NCI-H69 (cell line): ENCODE results near the gene CDH4.
A peak's percentile ranks its signal among the peaks of the same experiment; 100 is the strongest.
"Not testable (repeated sequence)": the region's sequence is repeated elsewhere in the genome, so short reads cannot be mapped to it uniquely, and the experiment has no call there.

ENCODE experiments used
- DNase-seq: peaks from one replicate; lab custom pipeline; 2025; lab: John Stamatoyannopoulos, UW

The CDH4 gene

DNA sequence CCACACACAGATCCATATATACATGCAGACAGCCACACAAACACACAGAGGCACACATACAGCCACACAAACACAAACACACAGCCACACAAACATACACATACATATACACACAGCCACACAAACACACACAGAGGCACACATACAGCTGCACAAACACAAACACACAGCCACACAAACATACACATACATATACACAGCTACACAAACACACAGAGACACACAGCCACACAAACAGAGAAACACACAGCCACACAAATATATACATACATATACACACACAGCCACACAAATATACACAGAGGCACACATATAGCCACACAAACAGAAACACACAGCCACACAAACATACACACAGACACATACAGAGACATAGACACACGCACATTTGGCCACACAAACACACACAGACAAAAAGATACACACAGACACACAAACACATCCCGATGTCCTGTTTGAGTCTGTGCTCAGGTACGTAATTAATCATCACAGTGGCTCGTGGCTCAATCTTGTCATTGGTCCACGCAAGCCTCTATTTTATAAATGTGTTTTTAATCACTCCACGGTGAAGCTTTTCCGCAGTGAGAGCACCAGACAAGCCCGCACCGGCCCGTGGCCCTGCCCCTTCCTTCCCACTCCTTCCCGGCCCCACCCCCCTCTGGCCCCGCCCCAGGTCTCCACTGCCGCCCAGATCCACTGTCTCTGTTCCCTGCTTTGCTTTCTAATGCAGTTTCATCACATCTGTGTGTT is 135.3 kb downstream of the CDH4 start:
- no peak for DNase-seq

DNA sequence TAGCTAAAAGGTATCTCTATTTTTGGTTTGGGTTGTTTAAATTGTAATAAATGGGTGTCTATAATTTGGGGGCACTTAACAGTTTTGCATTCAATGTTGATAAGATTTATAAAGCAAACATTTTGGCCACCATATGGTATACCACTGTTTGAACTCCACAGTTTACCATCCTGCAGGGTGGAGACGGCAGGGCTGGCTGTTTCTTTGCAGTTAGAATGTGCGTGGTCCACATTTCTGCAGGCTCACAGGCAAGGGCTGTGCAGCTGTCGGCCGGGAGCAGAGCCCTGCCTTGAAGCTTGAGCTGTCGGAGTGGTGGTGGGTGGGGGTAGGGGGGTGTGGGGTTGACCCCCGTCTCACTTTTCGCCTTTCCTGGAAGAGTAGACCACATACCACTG is 135.9 kb downstream of the CDH4 start:
- DNase-seq = peak; percentile 0

DNA sequence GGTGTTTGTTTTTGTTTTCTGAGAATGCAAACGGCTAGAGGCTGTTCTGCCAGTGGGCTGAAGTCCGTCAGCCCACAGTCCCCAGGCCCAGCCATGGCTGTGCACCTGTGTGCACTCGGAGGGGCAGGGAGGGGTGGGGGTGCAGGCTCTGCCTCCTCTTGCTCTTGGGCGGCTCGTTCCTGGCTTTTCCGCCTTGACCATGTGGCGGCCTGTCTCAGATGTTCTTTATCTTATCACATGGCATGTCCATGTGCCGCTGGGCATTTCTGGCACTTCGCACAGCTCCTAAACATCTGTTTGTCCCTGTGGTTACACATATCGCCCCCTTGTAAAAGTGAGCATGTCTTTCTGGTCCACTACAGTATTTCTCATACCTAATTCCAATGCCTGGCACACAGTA is 137.0 kb downstream of the CDH4 start:
- DNase-seq = no peak

DNA sequence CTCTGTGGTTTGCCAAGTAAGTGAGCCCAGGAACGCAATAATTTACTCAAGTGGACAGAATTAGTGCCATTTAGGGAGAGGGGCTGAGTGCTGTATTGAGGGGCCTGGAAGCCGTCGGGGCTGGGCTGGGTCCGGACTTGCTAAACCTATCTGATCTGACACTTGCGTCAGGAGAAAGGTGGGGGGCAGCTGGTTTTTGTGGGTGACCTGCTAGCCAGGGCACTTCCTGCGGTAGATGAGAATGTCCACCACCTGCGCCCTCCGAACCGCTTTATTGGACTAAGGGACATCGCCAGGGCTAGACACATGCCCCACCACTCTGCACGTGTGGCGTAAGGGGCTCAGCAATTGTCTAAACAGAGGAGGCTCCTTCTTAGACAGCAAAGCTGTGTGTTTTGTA is 139.1 kb downstream of the CDH4 start:
- no peak for DNase-seq

DNA sequence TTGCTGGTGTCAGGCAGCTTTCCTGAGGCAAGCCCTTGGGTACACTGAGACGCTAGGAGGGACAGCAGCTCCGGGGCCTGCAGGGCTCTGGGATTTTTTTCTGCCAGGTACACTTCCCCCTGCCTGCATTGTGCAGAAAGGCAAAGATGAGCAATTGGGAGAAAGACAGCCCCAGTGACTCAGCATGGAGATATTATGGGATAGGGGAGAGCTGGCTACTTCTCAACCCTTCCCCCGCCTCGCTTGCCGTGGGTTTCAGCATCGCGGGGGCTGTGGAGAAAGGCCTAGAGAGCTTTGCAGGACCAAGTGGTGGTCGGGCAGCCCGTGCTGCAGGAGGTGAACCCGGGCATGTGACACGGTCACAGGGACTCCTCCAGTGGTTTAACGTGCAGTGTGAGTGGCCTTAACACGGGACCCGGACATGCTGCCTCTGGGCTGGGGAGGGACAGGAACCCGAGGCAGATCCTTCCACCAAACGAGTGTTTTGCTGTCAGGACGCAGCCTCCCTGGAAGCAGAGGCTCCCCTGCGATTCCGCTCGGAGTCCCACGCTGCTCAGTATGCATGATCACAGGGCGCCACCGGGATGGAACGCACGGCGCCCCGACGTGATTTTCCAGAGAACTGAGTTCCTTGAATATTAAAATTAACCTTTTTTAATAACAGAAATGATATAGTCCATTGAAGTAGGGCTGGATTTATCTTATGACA is 139.9 kb downstream of the CDH4 start:
- no peak for DNase-seq

DNA sequence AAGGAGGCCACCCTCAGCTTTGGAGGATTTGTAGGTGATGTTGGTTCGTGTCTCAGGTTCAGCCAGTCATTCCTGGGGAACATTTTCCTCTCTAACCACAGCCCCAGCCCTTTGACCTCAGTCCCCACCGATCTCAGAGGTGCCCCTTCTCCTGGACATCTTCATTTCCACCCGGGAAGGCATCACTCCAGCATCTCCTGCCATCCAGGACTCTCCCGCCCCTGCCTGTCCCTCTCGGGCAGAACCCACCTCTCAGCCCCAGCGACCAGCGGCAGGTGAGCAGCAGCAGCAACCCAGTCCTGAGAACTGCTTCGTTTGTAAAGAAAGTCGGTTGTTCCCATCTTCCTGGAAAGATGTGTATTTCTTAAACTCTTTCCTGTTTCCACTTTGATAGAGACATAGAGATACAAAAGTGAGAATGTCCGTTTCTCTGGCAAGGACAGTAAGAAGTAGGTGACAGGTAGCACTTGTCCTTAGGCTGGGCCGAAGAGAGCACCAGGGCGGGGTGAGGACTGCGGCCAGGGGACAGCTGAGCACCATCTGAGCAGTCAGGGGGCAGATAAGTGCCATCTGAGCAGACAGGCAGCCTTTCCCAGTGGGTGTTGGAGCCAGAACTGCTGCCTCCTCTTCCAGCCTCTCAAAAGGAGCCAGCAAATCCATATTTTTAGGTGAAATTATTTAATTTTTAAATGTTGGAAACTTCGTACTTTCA is 142.2 kb downstream of the CDH4 start:
- DNase-seq = no peak

DNA sequence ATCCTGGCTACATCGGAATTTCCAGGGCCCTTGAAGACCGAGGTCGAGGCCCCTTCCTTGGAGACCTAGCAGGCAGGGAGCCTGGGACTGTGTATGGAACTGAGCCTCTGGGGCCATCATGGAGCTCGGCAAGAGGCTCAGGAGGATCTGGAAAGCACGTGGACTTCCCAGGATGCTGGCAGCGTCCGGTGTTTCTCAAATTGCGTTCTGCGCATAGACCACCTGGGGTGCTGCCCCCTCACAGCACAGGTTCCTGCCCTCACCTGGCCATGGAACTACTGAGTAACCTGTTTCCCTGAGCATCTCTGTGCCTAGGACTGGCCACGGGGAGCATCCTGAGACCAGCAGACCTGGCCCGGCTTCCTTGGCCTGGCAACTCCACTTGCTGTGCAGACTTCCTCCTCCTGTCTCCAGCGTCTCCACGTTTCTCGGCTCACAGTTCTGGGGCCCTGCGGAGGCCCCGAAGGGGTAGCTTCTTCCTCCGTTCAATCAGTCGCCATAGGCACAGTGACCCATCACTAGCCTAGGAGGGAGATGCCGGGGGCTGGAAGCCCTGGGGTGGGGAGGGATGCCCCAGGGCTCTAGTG is 144.3 kb downstream of the CDH4 start:
- no peak for DNase-seq

DNA sequence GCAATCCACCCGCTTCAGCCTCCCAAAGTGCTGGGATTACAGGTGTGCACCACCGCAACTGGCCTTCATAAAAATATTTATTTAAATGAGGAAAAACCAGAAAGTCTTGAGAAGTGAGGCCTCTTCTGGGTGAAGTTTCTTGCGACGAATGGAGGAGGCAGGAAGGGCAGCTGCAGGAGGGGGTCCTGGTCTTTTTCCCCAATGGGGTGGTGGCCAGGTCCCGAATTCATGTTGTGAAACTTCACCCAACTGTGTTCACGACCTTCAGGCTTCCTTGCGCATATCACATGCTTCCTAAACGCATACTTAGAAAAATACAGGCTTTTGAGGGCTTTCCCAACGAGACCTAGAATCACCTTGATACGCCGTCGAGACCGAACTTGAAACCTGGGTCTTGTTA is 145.1 kb downstream of the CDH4 start:
- DNase-seq = no peak

DNA sequence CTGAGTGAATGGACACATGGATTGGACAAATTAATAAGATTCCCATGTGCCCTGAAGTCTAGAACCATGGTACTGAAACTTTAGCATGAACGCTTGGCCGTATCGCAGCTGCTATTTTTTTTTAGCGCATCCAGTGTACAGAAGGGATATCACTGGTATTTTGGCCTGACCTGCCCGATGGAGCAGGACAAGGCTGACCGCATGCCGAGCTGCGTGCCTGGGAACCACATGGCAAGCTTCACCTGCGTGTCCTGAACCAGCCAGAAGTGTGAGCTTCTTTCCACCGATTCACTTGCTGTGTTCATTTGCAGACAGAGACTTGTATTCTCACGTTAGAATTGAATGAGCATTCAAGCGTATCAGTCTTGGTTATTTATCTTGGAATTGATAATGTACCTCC is 145.7 kb downstream of the CDH4 start:
- no peak for DNase-seq

DNA sequence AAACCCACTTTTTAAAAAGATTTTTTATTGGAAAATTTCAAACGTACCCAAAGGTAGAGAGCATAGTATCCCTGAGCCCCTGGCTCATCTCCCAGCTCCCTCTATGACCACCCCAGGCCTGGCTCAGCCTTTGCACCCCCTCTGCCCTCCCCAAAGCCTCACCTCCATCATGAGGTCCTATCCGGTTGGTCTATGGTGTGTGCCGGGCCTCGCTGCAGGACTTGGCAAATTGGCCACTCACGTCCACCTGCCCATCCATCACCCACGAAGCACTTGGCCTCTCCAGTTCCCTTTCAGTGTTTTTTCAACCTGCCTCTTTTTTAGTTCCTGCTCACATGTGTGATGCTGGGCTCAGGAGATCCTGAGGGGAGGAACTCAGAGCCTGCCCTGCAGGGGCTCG is 147.4 kb downstream of the CDH4 start:
- DNase-seq = no peak

DNA sequence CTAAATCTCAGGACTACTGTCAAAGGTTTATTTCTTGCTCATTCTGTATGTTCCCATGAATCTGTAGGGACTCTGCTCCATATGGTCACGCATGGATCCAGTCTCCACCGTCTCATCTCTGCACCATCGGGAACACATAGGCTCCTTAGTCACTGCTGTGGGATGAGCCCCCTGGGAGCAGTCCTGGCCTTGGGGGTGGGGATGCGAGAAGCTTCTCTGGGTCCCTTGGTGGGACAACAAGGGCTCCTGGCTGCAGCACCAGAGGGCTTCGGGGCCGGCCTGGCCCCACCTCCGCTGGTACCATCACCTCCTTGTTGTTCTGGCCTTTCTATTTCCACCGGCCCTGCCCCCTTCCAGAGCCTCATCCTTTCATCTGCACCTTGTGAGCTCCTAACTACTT is 148.4 kb downstream of the CDH4 start:
- DNase-seq = no peak

DNA sequence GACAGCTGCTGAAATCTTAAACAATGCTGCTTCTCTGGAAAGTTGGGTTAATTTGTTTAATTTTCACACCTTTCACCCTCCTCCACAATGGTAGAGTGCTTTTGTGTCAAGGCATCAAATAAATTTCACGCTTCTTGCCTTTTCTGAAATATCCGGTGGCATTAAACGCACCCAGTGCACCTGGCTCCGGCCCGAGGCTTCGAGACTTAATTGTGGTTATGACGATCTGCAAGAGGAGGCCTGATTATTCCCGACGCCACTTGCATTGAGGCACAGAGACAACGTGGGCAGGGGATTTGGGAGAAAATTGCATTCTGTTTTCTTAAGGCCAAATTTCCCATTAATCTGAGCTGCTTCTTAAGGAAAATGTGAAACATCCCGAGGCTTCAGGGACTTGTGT is 152.2 kb downstream of the CDH4 start:
- no peak for DNase-seq

DNA sequence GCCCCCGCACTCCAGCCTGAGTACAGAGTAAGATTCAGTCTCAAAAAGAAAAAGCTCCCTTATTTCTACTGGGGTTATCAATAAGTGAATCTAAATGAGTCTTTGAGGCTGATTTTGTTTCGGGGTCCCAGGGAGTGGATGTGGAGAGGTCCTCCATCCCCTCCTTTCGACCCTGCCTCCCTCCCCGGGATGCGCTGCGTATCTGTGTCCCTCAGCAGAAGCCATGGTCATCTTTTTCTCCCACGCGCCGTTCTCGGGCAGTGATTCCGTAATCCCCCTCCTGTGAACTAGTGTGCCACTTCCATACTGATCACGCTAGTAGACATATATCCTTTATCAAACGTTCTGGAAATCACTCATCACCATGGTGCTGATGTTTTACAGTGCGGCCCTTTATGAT is 152.9 kb downstream of the CDH4 start:
- DNase-seq = no peak

DNA sequence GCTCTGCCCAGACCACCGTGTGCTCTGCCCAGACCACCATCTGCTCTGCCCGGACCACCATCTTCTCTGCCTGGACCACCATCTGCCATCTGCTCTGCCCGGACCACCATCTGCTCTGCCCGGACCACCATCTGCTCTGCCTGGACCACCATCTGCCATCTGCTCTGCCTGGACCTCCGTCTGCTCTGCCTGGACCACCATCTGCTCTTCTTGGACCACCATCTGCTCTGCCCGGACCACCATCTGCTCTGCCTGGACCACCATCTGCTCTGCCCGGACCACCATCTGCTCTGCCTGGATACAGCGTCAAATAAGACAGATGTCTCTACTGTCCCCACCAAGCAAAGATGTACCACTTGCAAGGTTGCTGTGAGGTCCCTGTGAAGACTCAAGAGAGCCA is 154.7 kb downstream of the CDH4 start:
- not testable (repeated sequence) for DNase-seq

DNA sequence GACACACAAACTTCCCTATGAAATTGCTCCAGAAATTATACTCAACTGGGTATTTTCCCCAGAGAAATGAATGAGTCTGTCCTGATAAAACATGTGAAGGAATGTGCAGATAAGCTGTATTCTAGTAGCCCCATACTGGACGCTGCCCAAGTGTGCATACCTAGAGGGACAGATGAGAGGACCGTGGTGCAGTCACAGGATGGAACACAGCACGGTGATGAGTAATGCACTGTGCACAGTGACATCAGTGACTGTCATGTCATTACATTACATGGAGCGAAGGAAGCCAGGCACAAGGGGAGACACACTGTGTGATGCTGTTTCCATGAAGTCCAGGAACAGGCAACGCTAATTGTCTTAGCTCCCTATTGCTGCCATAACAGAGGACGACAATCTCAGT is 155.5 kb downstream of the CDH4 start:
- no peak for DNase-seq

DNA sequence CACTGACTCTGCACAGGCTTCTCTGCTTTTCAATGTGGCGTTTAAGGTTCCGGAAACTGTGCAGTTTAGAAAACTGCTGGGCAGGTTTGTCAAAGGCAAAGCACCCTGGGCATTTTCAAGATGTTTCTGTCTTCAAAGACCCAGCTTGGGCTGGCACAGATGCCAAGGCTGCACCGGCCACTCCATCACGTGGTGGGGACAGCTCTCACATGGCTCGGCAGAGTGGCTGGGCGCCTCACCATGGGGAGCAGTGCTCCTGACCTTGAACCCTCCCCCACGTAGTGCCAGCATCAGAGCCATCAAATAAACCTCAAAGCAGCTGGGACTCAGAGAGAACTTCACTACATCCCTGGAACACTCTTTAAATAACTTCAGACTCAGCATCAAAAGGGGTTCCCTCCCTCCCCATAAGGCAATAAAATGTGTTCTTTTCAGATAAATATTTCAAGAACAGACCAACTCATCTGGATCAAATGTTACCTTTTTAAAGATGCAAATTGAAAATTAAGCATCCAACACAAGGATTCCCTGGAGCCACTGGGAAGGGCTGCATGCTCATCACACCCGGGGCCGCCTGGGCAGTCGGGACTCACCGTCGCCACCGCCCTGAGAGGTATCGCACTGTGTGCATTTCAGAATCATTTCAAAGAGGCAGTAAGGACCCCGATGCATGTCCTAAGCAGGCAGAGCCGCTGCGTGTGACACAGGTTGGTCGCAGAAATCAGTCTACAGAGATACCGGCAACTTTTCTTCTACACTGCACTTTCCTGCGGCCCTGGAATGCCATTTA is 157.1 kb downstream of the CDH4 start:
- no peak for DNase-seq

DNA sequence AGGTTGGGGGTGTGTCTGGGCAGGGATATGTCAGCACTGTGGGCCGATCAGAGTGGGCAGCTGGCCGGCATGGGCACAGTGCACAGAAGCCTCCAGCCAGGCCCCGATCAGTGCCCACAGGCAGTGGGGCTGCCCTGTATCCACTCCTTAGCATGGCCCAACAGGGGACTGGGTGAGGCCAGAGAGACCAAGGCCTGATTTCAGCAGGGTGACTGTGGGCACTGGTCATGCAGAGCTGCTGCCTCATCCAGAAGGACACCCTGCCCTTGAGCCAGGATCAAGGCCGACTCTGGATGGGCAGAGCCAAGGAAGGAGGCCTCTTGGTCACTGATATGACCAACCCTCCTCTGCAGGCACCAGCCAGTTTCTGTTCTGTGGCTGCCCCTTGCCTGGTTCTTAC is 159.7 kb downstream of the CDH4 start:
- DNase-seq = no peak

DNA sequence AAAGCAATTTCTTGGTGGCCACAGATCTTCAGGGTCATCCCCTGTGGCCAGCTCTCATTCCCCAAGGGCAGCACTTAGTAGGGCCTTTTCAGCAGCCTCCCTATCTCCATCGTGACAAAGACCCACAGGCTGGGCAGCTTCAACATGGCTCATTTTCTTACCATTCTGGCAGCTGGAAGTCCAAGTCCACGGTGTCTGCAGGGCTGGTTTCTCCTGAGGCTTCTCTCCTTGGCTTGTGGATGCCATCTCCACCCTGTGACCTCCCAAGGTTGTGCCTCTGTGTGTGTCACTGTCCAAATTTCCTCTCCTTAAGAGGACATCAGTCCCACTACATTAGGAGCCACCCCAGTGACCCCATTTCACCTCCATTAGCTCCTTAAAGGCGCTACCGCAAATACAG is 161.7 kb downstream of the CDH4 start:
- no peak for DNase-seq

DNA sequence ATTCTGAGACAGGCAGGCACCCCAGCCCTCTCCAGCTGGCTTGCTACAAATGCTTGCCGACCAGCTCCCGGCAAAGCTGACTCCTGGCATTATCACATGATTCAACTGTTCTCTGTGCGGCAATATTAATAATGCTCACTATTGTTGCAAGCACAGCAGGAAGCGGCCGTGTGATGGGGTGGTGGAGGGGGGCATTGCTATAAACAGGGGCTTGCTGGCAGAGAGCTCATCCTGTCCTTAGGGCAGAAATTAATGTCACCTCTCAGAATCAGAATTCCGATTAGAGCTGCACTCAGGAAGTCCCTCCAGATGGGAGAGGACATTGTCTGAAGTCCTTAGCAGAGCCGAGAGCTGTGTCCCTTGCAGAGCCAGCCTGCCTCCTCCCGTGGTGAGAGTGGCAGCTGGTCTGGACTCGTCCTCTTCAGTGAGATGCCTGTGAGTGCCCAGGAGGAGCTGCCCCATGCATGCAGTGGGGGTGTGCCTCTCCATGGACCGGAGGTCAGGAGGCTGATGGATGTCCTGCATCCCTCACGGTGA is 162.5 kb downstream of the CDH4 start:
- no peak for DNase-seq

DNA sequence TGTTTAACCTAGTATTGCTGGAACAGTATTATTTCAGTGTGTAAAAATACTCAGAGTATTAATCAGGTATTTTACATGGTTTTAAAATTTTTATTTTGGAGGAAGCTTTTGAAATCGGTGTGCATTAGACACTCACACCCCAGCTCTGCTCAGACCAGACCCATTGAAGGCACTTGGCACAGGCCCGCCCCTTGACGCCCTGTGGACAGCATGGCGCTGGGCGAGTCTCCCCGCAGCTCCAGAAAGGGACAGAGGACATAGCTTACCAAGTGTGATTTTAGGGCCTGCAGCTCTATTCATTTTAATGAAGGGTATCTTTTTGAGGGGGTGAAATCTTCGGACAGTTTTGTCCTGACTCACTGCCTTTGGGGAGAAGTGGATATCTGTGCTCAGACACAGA is 164.5 kb downstream of the CDH4 start:
- DNase-seq = no peak

DNA sequence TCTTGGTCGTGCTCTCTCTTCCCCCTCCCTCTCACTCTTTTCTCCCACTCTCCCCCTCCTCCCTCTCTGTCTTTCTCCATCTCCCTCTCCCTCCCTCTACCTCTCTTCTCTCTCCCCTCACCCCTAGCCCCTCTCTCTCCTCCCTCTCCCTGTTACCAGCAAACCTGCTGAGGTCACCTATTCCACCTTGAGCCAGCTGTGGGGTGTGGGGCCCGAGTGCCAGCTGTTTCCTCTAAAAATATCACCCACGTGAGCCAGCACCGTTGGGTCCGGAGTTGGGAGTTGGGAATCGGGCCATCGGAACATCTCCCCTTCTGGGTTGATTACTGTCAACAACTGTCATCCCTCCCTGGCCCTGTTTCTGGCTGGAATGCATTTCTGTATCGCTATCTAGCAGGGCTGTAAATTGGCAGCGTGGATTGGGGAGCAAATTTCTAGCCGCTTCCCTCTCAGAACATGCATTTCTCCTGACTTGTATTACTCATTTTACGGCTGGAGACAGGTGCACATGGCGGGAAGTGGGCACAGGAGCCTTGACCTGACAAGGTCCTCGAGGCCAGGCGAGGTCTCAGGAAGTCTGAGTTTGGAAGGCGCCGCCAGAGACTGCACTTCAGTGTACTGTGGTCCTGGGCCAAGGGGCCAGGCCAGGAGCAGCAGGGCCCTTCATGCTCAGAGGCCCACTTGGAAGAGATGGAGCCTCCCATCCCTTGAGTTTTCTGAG is 165.3 kb downstream of the CDH4 start:
- no peak for DNase-seq
